Left lung (tissue), 10 donors: ENCODE data around the gene NDRG3. TPM values are rescaled to one million over a fixed set of nuclear protein-coding genes. Genes with fewer than 3 reads are reported as not detected.

Source experiments
- ATAC-seq: fragments of 200-7000 bp; cut with Tn5 transposase; one replicate; pipeline ENCODE4 v1.9.1; 2020; ENCODE audit warnings: moderate library complexity
- DNase-seq, 4 donors: peaks; one replicate each; pipeline ENCODE4 v3.0.0-alpha.2; 2013 to 2020
- H3K27ac ChIP-seq, 2 donors: fragments of 200-600 bp; sonication (generic) in 1 of 2; one replicate each; pipeline versions ENCODE4 v1.5.0 to v1.8.0; 2020 to 2021
- H3K27me3 ChIP-seq, 2 donors: fragments of 200-600 bp; sonication (generic) in 1 of 2; one replicate each; pipeline versions ENCODE4 v1.5.0 to v1.8.0; 2020 to 2021
- H3K36me3 ChIP-seq, 2 donors: fragments of 200-600 bp; sonication (generic) in 1 of 2; one replicate each; pipeline versions ENCODE4 v1.5.0 to v1.8.0; 2020 to 2021
- H3K4me1 ChIP-seq, 2 donors: fragments of 200-600 bp; one replicate each; pipeline ENCODE4 v1.8.0; 2021
- H3K4me3 ChIP-seq, 2 donors: fragments of 200-600 bp; sonication (generic) in 1 of 2; one replicate each; pipeline versions ENCODE4 v1.5.0 to v1.8.0; 2020 to 2021; ENCODE audit warnings: mild to moderate bottlenecking in 1 of 2
- H3K9me3 ChIP-seq, 2 donors: fragments of 200-600 bp; sonication (generic) in 1 of 2; one replicate each; pipeline versions ENCODE4 v1.5.0 to v1.8.0; 2020 to 2021
- intact Hi-C, 2 donors: fragments of 100-400 bp; cut with DNase I; formaldehyde crosslinking; loops; one replicate each; pipeline versions ENCODE4 v1.11.2 to v1.14.2; 2022
- polyA plus RNA-seq, 6 donors: library from polyadenylated mRNA; unstranded; fragments of 120-200 nt; gene quantifications; one replicate each; pipeline ENCODE4 v1.2.1, GENCODE V29; 2013; ENCODE audit not compliant: insufficient read length in 6 of 6
- total RNA-seq, 2 donors: library from RNA; stranded (reverse); fragmentation: NEBNext Ultra II Directional; extraction: Animal tissue kit (Norgen Biotek cat#: 25700); gene quantifications; one replicate each; pipeline ENCODE4 v1.2.1, GENCODE V29; 2021
- TF ChIP-seq, protein P1 (sequence below), 2 donors: fragments of 200-600 bp; sonication (generic) in 1 of 2; IDR thresholded peaks; one replicate each; pipeline versions ENCODE4 v1.5.0 to v1.8.0; 2021; ENCODE audit warnings: antibody characterized with exemption in 2 of 2
- donor health status: DM: no; HTN: yes; CAD: no.
- donor health status: DM: no; HTN: no; CAD: no.

Gene NDRG3
- total and polyA plus RNA-seq, 8 donors, result 28.6 to 41.2 (median 33.9) TPM

DNA sequence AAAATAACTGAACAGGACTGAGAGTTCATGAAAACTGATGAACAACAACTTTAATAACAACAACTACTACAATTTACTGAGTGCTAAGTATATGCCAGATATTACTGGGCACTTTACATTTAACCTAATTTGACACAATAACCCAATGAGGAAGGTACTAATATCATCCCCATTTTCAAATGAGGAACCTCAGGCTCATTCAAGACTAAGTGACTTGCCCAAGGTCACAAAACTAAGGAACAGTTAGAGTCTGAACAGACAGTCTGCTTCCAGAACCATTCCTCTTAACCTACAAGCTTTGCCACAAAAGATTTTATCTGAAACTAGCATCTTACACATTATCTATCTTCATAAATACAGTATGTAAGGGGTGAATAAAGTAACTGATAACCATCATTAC is 10.6 kb upstream of the NDRG3 start:
- TF ChIP-seq, protein P1, sequence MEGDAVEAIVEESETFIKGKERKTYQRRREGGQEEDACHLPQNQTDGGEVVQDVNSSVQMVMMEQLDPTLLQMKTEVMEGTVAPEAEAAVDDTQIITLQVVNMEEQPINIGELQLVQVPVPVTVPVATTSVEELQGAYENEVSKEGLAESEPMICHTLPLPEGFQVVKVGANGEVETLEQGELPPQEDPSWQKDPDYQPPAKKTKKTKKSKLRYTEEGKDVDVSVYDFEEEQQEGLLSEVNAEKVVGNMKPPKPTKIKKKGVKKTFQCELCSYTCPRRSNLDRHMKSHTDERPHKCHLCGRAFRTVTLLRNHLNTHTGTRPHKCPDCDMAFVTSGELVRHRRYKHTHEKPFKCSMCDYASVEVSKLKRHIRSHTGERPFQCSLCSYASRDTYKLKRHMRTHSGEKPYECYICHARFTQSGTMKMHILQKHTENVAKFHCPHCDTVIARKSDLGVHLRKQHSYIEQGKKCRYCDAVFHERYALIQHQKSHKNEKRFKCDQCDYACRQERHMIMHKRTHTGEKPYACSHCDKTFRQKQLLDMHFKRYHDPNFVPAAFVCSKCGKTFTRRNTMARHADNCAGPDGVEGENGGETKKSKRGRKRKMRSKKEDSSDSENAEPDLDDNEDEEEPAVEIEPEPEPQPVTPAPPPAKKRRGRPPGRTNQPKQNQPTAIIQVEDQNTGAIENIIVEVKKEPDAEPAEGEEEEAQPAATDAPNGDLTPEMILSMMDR (IDR thresholded peaks at IDR 0.05), result no peak
- DNase-seq (no peak), ATAC-seq (peak; percentile 10)
- Histone ChIP-seq H3K4me3 (no peak overlapping the region), H3K27ac (peak overlapping the region in 1 of 2 donors; percentile 88), H3K9me3 (no peaks in the 10 kb centered on the region), H3K27me3 (no peaks in the 10 kb centered on the region), H3K36me3 (peaks cover 0 to 26% of the 10 kb centered on the region in 2 donors), H3K4me1 (peaks cover 4 to 27% of the 10 kb centered on the region in 2 donors)
- intact Hi-C loops, result no loop called here

DNA sequence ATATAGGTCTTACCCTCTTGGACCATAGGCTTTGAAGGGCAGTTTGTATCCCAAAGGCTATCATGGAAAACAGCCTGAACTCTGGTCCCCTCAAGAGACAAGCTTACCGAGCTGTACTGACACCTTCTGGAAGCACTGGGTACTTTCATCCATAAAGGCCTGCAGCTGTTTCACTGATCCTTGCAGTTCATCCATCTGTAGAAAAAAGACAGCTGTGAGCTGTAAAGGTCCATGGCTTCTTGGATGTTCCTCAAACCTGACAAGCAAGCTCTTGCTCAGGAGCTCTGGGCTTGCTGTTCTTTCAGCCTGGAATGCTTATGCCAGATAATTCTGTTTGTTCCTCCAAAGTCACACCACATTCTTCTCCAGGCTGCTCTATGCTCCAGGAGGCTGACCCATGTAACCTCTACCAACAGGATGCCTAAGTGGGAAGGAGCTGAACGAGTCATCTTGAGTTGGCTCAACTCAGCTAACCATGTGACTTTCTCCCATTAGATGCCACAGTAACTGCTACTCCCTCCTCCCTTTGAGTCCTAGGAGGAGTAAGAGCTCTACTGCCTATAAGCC is 8.8 kb upstream of the NDRG3 start:
- no peaks in the 10 kb centered on the region for H3K27me3 ChIP-seq
- H3K4me1 ChIP-seq, result peaks cover 4 to 24% of the 10 kb centered on the region in 2 donors
- intact Hi-C loops, result no loop called here
- TF ChIP-seq, protein P1 (IDR thresholded peaks at IDR 0.05), result peak; percentile 66
- H3K27ac ChIP-seq, result peak overlapping the region; percentile 35 to 41
- peak in 2 of 4 donors; percentile 72 to 85 for DNase-seq
- H3K4me3 ChIP-seq, result no peak overlapping the region
- no peaks in the 10 kb centered on the region for H3K9me3 ChIP-seq
- peak; percentile 95 for ATAC-seq
- H3K36me3 ChIP-seq, result peaks cover 0 to 30% of the 10 kb centered on the region in 2 donors

DNA sequence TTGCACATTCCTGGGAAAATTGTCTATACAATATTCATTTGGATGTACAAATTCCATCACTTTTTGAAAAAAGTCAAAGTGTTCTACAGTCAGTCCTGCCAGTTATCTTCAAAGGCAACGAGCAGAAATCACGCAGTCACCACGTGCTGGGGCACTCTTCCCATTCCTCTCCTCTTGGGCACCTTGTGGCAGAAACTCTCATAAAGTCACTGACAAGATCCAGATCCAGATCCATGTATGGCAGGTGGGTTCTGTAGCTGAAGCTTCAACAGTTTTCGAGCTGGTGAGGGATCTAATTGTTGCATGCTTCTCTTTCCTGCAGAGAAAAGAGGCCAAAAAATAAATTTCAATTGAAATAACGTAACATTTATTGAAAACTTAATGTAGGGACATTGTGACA is 6.7 kb upstream of the NDRG3 start:
- Histone ChIP-seq H3K4me3 (no peak overlapping the region), H3K27me3 (no peaks in the 10 kb centered on the region), H3K9me3 (no peaks in the 10 kb centered on the region), H3K36me3 (peaks cover 0 to 30% of the 10 kb centered on the region in 2 donors), H3K27ac (no peak overlapping the region), H3K4me1 (peaks cover 0 to 16% of the 10 kb centered on the region in 2 donors)
- ATAC-seq (no peak), DNase-seq (no peak)
- TF ChIP-seq, protein P1 (IDR thresholded peaks at IDR 0.05), result no peak
- intact Hi-C loops, result no loop called here

DNA sequence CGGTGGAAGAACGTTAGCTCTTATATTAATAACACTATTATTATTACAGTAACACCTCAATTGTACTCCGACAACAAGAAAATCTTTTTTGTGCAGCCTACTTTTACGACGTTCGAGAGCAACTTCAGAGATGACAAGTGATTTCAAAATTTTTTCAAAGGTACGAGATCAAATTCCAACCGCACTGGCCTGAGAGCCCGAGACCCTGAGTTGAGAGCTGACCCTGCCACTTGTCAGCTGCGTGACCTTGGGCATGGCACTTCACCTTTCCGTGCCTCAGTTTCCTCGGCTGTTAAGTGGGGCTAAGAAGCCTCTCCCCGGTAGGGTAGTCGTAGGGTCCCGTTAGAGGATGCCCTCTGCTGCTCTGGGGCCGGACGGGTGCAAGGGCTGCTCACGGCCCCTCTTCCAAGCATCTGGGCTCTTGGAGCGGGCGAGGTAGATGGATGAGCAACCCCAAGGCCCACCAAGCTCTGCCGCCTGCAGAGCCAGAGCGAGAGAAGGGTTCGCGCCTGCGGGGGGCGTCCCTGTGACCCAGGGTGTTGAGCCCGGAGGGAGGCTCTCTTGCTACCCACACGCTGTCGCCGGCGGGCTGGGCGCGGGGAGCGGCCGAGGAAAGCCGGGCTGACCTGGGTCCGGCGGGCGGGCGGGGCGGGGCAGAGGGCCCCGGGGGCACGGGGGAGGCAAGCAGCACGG is 510 bp downstream of the NDRG3 start:
- Histone ChIP-seq H3K27ac (peak overlapping the region; percentile 45 to 59), H3K27me3 (no peaks in the 10 kb centered on the region), H3K36me3 (no peaks in the 10 kb centered on the region), H3K4me3 (peak overlapping the region; percentile 78 to 90), H3K9me3 (no peaks in the 10 kb centered on the region), H3K4me1 (peaks cover 4 to 17% of the 10 kb centered on the region in 2 donors)
- DNase-seq (peak in 2 of 4 donors; percentile 15 to 45), ATAC-seq (peak; percentile 51)
- intact Hi-C loops, result no loop called here
- TF ChIP-seq, protein P1 (IDR thresholded peaks at IDR 0.05), result no peak

DNA sequence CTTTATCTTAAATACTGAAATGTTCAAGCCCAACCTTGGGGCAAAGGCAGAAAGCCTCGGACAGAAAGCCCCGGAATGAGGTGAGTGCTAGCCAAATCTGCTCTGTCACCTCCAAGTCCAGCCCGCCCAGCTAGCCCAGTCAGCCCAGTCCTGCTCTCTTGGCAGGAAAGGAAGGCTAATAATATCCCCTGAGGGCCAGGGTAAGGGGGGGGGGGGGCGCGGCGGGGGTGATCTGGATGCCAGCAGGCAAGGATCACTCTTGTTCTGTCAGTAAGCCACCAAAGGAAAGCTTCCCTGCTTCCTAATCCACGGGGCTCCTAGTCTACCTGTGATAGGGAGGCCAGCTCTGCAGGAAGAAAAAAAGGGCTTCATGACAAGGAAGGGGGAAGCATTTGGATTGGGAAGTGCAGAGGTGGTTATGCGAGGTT is 1.1 kb downstream of the NDRG3 start:
- Histone ChIP-seq H3K4me1 (peaks cover 4 to 17% of the 10 kb centered on the region in 2 donors), H3K36me3 (no peaks in the 10 kb centered on the region), H3K4me3 (peak overlapping the region; percentile 78 to 90), H3K27ac (peak overlapping the region in 1 of 2 donors; percentile 8), H3K9me3 (no peaks in the 10 kb centered on the region), H3K27me3 (no peaks in the 10 kb centered on the region)
- ATAC-seq, result peak; percentile 74
- TF ChIP-seq, protein P1 (IDR thresholded peaks at IDR 0.05), result no peak
- DNase-seq, result peak in 1 of 4 donors; percentile 42
- intact Hi-C loops, result no loop called here
